Ishikawa (cell line): ENCODE results near the gene F11R.

Experiments used
- CEBPB ChIP-seq: IDR thresholded peaks from 2 replicates; pipeline ENCODE4 v1.6.1; 2012
- CREB1 ChIP-seq: IDR thresholded peaks from 2 replicates; pipeline ENCODE4 v1.6.1; 2012; ENCODE audit warnings: low read depth
- EP300 ChIP-seq: IDR thresholded peaks from 2 replicates; pipeline ENCODE4 v1.6.1; 2012; ENCODE audit warnings: borderline replicate concordance
- FOXM1 ChIP-seq: IDR thresholded peaks from 2 replicates; pipeline ENCODE4 v1.6.1; 2012; ENCODE audit warnings: low read depth, borderline replicate concordance
- MAX ChIP-seq: IDR thresholded peaks from 2 replicates; pipeline ENCODE4 v1.6.1; 2012
- NFIC ChIP-seq: IDR thresholded peaks from 2 replicates; pipeline ENCODE4 v1.6.1; 2012
- RAD21 ChIP-seq: IDR thresholded peaks from 2 replicates; pipeline ENCODE4 v1.6.1; 2012; ENCODE audit warnings: low read depth
- REST ChIP-seq: IDR thresholded peaks from 2 replicates; pipeline ENCODE4 v1.6.1; 2012; ENCODE audit warnings: low read depth, mild to moderate bottlenecking
- TAF1 ChIP-seq: IDR thresholded peaks from 2 replicates; pipeline ENCODE4 v1.6.1; 2012; ENCODE audit warnings: low read depth, mild to moderate bottlenecking
- TCF12 ChIP-seq: IDR thresholded peaks from 2 replicates; pipeline ENCODE4 v1.6.1; 2012; ENCODE audit warnings: low read depth
- TEAD4 ChIP-seq: IDR thresholded peaks from 2 replicates; pipeline ENCODE4 v1.6.1; 2012
- USF1 ChIP-seq: IDR thresholded peaks from 2 replicates; pipeline ENCODE4 v1.6.1; 2012
- YY1 ChIP-seq: IDR thresholded peaks from 2 replicates; pipeline ENCODE4 v1.6.1; 2012; ENCODE audit warnings: low read depth
- ZBTB7A ChIP-seq: IDR thresholded peaks from 2 replicates; pipeline ENCODE4 v1.6.1; 2012; ENCODE audit warnings: low read depth

- TF ChIP-seq REST (no peak), CREB1 (no peak), YY1 (no peak), TAF1 (no peak), ZBTB7A (no peak), RAD21 (no peak), EP300 (no peak), CEBPB (no peak), MAX (no peak), TEAD4 (no peak), FOXM1 (no peak), NFIC (no peak), TCF12 (no peak), USF1 (no peak)
Observed at GRCh38 chr1:161047436-161048420, 26.8 kb upstream of the F11R start.
